GM21717 (cell line): ENCODE data around the gene LPO.

ENCODE experiments used
- ATAC-seq: cut with Tn5 transposase; IDR thresholded peaks from one replicate; pipeline ENCODE4 v1.9.1; 2021; ENCODE audit warnings: mild to moderate bottlenecking, moderate library complexity; ENCODE audit not compliant: unreplicated experiment

Gene LPO

DNA sequence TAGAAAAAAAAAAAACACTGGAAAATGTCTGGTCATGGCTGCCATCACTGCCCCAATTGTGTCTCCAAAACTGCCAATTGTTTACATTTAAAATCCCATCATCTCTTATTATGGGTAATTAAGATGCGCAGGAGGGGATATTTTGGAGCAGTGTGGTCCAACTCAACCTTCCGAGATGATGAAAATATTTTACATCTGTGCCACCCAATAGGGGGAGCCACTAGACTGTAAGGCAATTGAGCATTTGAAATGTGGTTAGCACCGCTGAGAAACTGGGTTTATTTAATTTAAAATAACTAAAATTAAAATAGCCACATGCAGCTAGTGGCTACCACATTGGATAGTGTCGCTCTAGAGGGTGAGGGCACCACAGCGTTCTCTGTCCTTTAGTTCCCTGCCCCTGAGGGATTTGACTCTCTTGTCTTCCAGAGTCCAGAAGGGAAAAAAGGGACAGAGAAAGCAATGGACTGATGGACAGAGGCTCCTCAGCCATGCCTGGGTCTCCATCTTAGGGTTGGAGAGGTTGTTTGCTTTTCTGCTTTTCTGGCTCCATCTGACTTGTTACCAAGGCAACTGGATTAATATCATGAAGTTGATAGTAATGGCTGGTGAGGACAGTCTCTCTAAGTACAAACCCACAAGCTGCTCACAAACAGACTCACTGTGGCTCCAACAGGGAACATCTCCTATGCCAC, 38.9 kb downstream of the LPO start:
- no peak for ATAC-seq

DNA sequence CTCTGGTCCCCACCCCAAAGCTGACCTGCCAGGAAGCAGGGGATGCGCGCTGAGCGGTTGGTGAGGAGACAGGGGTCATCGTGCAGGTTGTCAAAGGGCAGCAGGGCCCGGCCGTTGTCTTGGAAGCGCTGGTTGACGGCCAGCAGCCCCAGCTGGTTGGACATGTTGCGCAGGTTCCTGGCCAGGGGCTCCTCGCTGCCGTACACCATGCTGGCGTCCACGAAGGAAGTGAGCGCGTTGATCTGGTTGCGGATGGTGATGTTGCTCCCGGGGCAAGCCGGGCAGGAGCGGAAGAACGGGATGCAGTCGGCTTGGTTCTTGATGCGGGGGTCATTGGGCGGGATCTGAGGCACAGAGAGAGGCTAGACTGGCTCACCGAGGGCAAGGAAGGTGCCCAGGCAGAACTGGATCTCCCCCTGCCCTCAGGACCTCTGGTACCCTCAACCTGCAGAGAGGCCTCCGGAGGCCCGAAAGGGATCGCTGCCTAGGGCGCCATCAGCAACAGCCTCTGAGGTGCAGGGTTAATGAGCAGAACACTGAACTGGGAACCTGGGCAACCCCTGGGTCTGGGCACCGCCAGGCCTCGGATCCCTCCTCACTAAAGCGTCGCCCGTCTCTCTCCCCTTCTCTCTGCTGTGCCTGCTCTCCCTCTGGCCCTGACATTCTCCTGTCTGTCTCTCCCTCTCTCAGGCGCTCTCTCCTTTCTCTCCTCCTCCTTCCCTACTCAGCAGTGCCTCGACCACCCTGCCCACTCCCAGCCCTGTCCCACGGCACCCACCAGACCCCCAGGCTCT, 39.6 kb downstream of the LPO start:
- ATAC-seq, result no peak

DNA sequence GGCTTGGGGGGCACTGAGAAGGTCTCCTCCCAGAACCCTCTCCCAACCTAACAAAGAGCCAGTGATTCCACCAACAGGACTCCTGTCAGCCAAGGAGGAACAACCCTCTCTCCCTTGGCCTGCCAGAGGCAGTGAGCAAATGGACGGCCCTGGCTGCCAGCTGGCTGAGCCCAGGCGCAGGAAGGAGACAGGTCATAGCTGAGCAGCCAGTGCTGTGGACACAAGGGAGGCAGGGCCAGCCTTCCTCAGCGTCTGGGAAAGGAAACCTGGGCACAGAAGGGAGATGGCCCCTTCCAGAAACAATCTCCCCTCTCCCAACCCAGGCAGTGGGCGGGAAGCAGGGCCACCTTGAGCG, 40.3 kb downstream of the LPO start:
- no peak for ATAC-seq

DNA sequence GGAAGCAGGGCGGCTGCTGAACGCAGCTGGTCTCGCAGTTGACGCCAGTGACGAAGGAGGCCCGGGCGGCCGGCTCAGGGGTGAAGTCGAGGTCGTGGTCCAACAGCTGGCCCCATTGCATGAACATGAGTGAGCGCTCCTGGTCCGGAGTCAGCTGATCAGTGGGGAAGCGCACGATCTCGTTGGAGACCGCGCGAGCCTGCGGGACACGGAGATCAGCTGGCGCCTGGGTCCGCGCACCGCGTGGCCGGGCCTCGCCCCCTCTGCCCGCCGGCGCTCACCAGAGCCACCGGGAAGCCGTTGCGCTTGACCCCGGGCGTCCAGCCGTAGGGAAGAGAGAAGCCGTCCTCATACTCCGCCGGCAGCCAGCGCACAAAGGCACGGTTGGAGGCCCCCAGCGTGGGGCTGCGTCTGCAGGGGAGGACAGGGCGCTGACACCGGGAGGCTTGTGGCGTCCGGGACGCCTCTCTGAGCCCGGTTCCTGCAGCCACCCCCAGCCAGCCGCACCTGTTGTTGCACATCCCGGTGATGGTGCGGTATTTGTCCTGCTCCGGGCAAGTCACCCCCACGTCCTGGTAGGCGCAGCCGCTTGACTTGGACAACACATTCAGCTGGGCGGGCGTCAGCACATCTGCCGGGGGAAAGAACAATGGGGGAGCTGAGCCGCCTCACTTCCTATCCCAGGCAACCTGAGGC, 40.8 kb downstream of the LPO start:
- no peak for ATAC-seq

DNA sequence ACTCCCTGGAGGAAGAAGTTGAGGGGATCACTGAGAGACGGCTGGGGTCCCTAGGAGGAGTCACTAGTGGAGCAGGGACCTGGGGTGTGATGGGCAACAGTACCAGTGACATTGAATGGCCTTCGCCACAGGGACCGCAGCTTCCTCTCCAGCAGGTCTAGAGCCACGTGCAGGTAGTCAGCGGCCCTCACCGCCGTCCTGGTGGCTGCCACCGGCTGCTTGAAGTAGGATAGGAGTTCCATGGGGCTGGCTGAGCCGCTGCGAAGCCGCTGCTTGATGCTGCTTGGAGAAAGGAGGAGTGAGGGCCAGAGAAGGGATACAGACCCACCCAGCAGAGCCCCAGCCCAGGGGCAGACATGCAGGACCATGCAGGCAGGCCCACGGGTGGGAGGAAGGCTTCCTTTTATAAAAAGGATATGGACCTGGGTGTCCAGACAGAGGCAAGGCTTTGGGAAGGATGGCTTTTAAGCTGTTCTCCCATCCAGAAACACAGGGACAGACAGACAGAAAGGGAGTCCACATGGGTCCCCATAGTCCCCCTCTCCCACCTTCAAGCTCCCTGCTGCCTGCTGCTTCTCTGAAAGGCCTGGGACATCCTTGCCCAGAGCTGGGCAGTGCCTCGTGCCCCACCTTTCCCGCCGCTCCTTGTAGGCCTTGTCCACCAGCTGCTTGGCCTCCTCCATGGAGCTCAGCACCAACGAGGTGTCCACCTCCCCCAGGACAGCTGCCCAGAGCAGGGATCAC, 41.5 kb downstream of the LPO start:
- no peak for ATAC-seq

DNA sequence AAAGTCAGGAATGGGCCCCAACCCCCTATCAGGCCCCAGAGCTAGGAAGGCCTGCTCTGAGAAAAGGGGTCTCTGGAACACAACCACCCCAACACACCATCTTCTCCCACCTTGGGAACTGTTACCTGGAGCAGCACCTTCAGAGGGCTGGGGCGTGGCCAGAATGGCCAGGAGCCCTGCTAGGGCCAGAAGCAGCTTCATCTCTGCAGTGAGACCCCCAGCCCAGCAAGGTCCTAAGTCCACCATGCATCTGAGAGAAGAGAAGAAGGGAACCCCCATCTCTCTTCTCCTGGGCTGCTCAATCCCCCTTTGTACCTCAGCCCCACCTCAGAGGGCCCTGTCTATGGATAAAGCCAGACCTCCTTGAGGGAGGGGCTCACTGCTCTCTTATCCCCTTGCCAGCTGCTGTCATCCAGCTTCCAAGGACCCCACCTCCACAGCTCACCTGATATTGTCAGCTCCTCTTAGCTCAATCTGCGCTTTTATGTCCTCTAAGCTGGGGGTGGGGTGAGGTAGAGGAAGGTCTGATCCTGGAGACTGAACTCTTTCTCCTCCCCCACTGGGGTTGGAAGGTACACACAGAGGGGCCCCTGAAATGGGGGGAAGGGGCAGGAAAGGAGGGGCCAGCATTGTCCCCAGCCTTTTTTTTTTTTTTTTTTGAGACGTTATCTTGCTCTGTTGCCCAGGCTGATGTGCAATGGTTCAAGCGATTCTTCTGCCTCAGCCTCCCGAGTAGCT, 42.3 kb downstream of the LPO start, which contains the start of gene MPO:
MPO (minus strand) TSS at position 456 of the 738 bp plus-strand sequence; CDS start at position 279, 177 bp downstream.
- ATAC-seq, result no peak

DNA sequence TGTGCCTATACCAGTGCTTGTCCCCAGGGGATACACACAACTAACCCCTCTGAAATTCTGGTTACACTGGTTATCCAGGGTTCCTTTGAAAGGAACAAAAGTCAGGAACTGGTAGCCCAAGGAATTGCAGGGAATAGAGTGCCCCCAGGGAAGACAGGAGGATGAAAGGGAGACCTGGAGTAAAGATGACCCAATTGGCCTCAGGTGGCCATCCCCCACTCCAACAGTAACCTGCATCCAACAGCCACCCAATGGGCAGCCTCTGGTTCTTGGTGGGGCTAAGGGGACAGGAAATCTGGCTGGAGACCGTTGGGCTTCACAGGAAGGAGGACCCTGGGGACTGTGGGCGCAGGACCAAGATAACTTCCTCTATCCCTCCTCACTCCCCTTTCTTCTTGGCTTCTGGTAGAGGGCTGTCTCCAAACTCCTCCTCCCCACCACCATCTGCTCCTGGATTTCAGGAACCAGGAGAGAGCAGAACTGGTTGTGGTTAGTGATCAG, 43.2 kb downstream of the LPO start:
- no peak for ATAC-seq

DNA sequence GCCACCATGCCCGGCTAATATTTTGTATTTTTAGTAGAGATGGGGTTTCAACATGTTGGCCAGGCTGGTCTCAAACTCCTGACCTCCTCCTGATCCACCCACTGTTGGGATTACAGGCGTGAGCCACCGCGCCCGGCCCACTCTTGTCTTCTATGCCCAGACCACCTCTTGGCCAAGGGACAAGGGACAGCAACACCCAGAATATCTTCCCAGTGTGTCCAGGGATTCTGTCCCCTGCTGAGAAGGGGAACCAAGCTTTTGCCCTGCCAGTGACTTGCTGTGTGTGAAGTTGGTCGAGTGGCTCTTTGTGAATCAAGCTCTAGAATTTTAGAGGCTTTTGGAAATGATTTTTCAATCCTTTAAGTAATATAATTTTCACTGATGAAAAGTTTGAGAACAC, 44.1 kb downstream of the LPO start:
- ATAC-seq, result no peak

DNA sequence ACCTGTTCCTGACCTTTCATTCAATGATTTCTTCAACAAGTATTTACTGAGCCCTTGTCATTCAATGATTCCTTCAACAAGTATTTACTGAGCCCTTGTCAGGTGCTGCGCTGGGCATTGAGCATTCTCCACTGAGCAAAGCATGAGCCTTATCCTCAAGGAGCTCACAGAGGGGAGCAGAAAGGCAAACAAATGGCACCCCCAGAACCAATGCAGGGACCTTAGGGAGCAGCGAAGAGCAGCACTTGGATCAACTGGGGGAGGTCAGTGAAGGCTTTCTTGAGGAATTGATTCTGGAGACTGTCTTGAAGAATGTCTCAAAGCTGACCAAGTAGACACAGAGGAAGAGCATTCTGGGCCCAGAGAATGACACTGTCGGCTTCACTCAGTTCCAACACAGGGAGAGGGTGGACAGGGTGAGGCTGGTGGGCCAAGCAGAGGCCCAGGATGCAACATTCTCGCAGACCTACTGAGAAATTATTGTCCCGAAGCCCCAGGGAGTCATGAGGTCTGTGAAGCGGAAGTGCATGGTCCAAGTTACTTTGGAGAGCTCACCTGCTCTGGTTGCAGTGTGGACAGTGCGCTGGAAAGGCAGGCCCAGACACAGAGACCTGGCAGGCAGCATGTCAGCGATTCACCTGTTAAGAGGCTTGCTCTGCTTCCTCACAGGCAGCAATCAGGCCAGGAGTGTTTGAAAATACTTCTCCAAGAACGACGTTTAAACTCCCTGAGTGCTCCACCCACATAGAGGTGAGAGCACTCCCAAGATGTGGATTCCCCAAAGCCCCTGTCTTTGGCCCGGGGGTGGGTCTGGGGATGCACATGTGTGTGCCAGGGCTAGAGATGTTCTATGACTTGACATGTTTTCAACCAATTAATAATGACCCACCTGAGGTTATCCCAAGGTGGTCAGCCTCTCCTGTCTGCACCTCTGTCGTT, 45.6 kb downstream of the LPO start:
- ATAC-seq, result no peak

DNA sequence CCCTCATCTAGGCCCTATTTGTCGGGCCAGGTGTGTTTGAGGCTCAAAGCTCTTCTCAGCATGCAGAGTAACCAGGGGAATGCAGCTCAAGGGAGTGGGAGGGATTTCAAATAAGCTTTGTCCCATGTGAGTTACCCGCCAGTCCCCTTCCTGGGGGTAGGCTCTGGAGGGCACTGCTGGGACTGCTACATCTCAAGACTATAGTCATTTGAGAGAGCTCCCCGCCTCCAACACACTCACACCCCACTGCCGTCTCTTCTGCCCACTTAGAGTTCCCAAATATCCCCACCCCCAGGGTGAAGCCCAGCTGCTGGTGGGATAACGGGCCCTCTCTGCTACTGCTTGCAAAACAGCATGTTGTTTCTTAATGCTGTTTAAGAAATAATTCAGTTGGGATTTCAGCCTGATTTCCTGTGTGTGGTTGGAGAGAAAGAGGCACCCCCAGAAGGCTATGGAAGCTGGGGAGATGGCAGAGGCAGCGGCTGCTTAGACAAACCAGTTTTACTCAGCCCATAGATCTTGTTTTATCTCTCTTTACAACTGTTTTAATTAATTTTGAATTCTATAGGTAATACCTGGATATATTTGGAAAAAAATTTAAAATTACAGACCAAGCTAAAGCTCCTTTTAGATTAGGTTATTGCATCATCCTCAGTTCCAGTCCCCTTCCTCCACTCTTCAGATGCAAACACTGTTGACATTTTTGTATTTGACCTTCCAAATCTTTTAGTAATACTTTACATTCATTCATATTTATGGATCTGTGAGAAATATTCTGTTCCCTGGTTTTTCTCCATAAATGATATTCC, 46.4 kb downstream of the LPO start:
- ATAC-seq, result no peak

DNA sequence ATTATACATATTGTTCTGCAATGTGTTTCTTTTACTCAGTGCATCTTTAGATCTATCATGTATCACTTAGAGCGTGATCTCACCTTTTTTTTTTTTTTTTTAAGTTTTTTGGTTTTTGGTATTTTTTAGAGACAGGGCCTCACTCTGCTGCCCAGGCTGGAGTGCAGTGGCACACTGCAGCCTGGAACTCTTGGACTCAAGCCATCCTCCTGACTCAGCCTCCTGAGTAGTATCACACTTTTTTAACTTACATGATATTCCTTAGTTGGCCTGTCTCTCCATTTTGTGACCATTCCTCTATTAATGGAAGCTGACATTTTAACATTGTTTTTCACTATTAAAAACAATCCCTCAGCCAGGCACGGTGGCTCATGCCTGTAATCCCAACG, 47.0 kb downstream of the LPO start:
- no peak for ATAC-seq

DNA sequence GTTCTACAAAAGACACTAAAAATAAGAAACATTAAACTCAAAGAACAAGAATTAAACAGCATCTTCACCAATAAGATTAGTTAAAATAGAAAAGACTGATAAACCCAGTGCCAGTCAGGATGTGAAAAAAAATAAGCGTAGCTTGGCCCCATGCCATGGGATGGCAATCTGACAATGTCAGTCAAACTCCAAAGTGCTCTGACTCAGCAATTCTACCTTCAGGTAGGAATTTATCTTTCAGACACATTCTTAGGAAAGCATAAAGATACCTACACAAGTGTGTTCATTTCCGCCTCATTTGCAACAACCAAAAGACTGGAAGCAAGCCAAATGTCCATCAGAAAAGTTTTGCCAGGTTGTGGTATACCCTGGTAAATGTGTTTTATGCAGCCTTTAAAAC, 51.5 kb downstream of the LPO start:
- no peak for ATAC-seq

DNA sequence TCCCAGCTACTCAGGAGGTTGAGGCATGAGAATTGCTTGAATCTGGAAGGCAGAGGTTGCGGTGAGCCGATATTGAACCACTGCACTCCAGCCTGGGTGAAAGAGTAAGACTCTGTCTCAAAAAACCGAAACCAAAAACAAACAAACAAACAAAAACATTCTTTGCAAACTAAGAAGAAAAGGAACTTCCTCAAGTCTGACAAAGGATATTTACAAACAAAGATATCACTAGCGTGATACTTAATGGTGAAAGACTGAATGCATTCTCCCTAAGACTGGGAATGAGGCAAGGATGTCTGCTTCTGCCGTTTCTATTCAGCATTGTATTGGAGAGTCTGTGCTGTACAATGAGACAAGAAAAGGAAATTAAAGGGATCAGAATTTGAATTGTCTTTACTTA, 52.9 kb downstream of the LPO start:
- ATAC-seq, result no peak

DNA sequence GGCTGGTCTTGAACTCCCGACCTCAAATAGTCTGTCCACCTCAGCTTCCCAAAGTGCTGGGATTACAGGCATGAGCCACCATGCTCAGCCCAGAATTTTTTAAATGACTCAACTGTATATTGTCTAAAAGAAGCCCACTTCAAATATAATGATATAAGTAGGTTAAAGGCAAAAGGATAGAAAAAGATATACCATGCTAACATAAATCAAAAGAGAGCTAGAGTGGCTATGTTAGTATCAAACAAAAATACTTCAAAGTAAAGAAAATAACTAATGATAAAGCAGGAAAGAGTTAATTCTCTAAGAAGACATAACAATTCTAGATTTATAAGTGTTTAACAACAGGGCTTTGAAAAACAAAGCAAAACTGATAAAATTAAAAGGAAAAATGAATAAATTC, 55.6 kb downstream of the LPO start:
- ATAC-seq, result no peak

DNA sequence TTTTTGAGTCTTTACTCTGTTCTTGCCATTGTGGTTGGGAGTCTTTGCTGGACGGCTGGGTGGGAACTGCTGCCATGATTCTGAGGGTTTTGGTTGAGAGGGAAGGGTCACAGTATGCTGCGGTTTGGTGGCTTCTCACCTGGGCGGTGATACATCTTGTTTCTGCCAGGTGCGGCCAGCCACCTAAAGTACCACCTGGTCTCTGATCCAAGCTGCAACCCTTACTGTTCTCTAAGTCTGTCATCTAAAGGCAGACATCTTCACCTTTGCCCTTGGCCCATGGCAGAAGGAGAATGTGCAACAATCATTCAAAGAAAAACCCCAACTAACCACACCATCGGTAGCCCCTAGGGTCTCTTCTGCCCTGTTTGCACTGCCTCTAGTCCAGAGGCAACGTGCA, 62.0 kb downstream of the LPO start:
- ATAC-seq, result no peak

DNA sequence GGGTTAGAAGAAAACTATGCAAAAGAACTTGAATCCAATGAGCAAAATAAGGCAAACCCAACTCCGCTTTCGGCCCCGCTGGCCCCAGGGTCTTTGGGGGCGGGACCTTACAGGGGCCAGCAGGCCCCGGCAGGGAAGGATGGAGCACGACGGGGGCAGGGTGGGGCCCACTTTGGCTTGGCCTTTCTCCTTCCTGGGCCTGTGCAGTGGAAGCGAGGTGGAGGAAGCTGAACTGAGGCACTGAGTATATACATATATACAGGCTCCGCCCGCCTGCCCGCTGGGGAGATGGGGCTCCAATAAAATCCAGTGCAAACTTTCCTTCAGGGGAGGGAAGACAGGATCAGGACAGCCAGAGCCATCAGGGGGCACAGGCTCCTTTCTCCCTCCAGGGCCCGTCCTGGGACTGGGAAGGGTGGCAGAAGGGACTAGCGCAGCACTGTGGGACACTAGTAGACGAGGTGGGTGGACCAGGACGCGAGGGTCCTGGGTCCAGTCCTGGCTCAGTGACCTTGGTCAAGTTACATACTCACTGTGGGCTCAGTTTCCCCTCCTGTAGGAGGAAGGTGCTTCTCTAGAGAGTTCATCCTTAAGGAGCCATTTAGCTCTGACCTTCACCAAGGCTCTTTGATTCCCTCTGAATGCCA, 63.2 kb downstream of the LPO start:
- ATAC-seq, result no peak

DNA sequence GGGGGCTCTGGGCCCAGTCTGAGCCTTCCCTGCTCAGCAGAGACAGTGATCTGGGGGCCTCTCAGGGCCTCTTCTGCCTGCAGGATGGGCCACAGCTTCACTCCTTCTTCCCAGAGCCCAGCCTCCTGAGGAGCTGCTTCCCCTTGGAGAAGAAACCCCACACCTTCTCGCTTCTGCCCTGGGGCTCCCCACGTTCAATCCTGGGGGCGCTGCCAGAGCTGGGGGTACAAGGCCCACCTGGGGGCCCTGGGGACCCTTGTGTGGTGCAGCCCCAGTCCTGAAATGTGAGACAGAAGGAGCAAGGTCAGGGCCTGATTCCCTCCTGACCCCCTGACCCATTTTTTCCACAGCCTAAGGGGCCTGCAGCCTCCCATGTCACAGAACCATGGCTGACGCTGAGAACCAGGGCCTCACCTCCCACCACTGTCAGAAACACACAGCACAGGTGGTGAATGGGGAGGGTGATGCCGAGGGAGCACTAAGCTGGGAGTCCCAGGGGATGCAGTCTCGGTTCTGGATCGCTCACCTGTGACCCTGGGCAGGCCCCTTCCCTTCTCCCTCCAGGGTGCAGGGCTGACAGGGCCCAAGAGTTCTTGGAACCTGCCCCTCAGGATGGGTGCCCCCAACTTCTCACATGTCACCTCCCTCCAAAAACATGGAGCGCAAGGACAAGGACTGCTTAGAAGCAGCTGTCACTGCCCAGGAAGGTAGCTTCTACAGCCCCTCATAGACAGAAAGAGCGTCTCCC, 64.0 kb downstream of the LPO start:
- ATAC-seq, result no peak
